K562 (cell line): ENCODE data around the gene ENPP7. TPM values are rescaled to one million over a fixed set of nuclear protein-coding genes. Genes with fewer than 3 reads are reported as not detected.

ENCODE experiments used
- ATAC-seq: fragments of 200-7000 bp; cut with Tn5 transposase; 3 replicates; pipeline ENCODE4 v1.9.1; 2020; ENCODE audit warnings: moderate library complexity
- BruUV-seq: library from RNA; stranded (reverse); fragments of 400-500 nt; replicated peaks from 2 replicates; lab custom pipeline; 2021; lab: Mats Ljungman, UMichigan
- CTCF ChIA-PET: fragments of 300-600 bp; formaldehyde crosslinking; extraction: SDS; loops from one replicate; lab custom pipeline; 2021; ENCODE audit warnings: low intra/inter-chr PET ratio; lab: Yijun Ruan, JAX
- POLR2A ChIA-PET: fragments of 300-600, 350-650 bp; sonication (Branson Sonifier 250); formaldehyde crosslinking; extraction: SDS; loops from one replicate; lab custom pipeline; 2021; ENCODE audit warnings: antibody characterized with exemption, inconsistent platforms; lab: Yijun Ruan, JAX
- DNase-seq, 4 experiments: peaks; one replicate each; pipeline versions ENCODE4 v3.0.0 to v3.0.0-alpha.2; 2011 to 2018; ENCODE audit warnings: low spot score in 3 of 4, mixed read lengths in 3 of 4; ENCODE audit errors: extremely low read depth in 1 of 4
- FAIRE-seq: peaks from 2 replicates; lab custom pipeline; 2011; peaks lifted over from hg19 to GRCh38; lab: Jason Lieb, UNC
- H2AFZ ChIP-seq: 2 replicates; pipeline ENCODE4 v1.6.0; 2011; ENCODE audit warnings: low read depth, low read length, control low read depth, inconsistent platforms
- H3K27ac ChIP-seq: fragments of 200-600 bp; 3 replicates; pipeline ENCODE4 v1.8.0; 2011; ENCODE audit warnings: low read depth, mild to moderate bottlenecking, control low read depth, inconsistent platforms, low read length, moderate library complexity, mixed read lengths; ENCODE audit errors: extremely low read depth
- H3K27me3 ChIP-seq, 2 experiments: fragments of 300-600 bp in 1 of 2; 2 replicates in 1 of 2; 3 replicates in 1 of 2; pipeline versions ENCODE4 v1.6.0 to v1.8.0; 2011; ENCODE audit warnings: inconsistent platforms in 2 of 2, low read length in 2 of 2, mild to moderate bottlenecking in 1 of 2, mixed read lengths in 1 of 2, moderate library complexity in 1 of 2; ENCODE audit not compliant: control insufficient read depth in 2 of 2, insufficient read depth in 2 of 2
- H3K36me3 ChIP-seq: fragments of 300-600 bp; 3 replicates; pipeline ENCODE4 v1.8.0; 2011; ENCODE audit warnings: mild to moderate bottlenecking, low read length, inconsistent platforms; ENCODE audit not compliant: control insufficient read depth, insufficient read depth
- H3K4me1 ChIP-seq, 2 experiments: fragments of 200-600 bp in 1 of 2; replicated peaks in 1 of 2; 2 replicates in 1 of 2; 3 replicates in 1 of 2; pipeline versions ENCODE4 v1.5.1 to v1.8.0; 2011; ENCODE audit warnings: inconsistent platforms in 2 of 2, low read length in 2 of 2, mild to moderate bottlenecking in 1 of 2, mixed read lengths in 1 of 2, moderate library complexity in 1 of 2; ENCODE audit not compliant: control insufficient read depth in 2 of 2, insufficient read depth in 2 of 2
- H3K4me2 ChIP-seq: 2 replicates; pipeline ENCODE4 v1.6.1; 2011; ENCODE audit warnings: low read length, control low read depth, inconsistent platforms, mixed read lengths; ENCODE audit not compliant: insufficient read depth
- H3K4me3 ChIP-seq: fragments of 200-600 bp; sonication (generic), shearing (Covaris generic); 2 replicates; pipeline ENCODE4 v1.5.1; 2016; ENCODE audit warnings: control low read depth, inconsistent platforms
- H3K79me2 ChIP-seq: fragments of 200-600 bp; 3 replicates; pipeline ENCODE4 v1.8.0; 2011; ENCODE audit warnings: low read length, inconsistent platforms; ENCODE audit not compliant: control insufficient read depth, insufficient read depth
- H3K9ac ChIP-seq, 2 experiments: 2 replicates each; pipeline versions ENCODE4 v1.6.0 to v1.6.1; 2011; ENCODE audit warnings: low read depth in 2 of 2, low read length in 2 of 2, control low read depth in 1 of 2, inconsistent platforms in 1 of 2, mild to moderate bottlenecking in 1 of 2, mixed read lengths in 1 of 2; ENCODE audit not compliant: insufficient read depth in 1 of 2
- H3K9me1 ChIP-seq: one replicate; pipeline ENCODE4 v1.6.0; 2011; ENCODE audit warnings: inconsistent platforms, mild to moderate bottlenecking, low read length, moderate library complexity; ENCODE audit not compliant: control insufficient read depth, insufficient read depth
- H3K9me3 ChIP-seq: replicated peaks from 2 replicates; pipeline ENCODE4 v1.5.1; 2011; ENCODE audit warnings: low read depth, low read length, inconsistent platforms; ENCODE audit not compliant: control insufficient read depth, insufficient read depth
- H4K20me1 ChIP-seq: replicated peaks from 2 replicates; pipeline ENCODE4 v1.6.1; 2011; ENCODE audit warnings: low read length, inconsistent platforms, mixed read lengths; ENCODE audit not compliant: control insufficient read depth, insufficient read depth
- CREB3L1 ChIP-seq: fragments of 450-650 bp; IDR thresholded peaks from 2 replicates; pipeline ENCODE4 v1.6.1; 2014; ENCODE audit warnings: low read depth, mild to moderate bottlenecking, moderate library complexity, borderline replicate concordance
- FOXK1 ChIP-seq: sonication (generic); formaldehyde crosslinking; IDR thresholded peaks from 2 replicates; pipeline ENCODE4 v1.8.0; 2022; ENCODE audit warnings: missing genetic modification reagents, mild to moderate bottlenecking, borderline replicate concordance
- HLTF ChIP-seq: fragments of 450-650 bp; IDR thresholded peaks from 2 replicates; pipeline ENCODE4 v1.6.1; 2016
- HMG20A ChIP-seq: fragments of 450-650 bp; formaldehyde crosslinking; conservative IDR thresholded peaks from 2 replicates; pipeline ENCODE4 v1.4.0; 2020; ENCODE audit warnings: mild to moderate bottlenecking, mixed read lengths
- MBD1 ChIP-seq: fragments of 250-450 bp; sonication (Bioruptor Pico); IDR thresholded peaks from 2 replicates; pipeline ENCODE4 v1.8.0; 2022; ENCODE audit warnings: inconsistent platforms
- MCM2 ChIP-seq: fragments of 450-650 bp; IDR thresholded peaks from 2 replicates; pipeline ENCODE4 v1.6.1; 2017; ENCODE audit warnings: low read depth, mild to moderate bottlenecking
- NFRKB ChIP-seq: fragments of 450-650 bp; IDR thresholded peaks from 2 replicates; pipeline ENCODE4 v1.6.1; 2016; ENCODE audit warnings: low read depth
- NR2C1 ChIP-seq, 2 experiments: fragments of 450-650 bp; IDR thresholded peaks; 2 replicates each; pipeline ENCODE4 v1.6.1; 2017; ENCODE audit warnings: mild to moderate bottlenecking in 2 of 2, antibody characterized with exemption in 1 of 2, inconsistent platforms in 1 of 2, missing compliant biosample characterization in 1 of 2, missing genetic modification characterization in 1 of 2
- STAG1 ChIP-seq: sonication (generic); formaldehyde crosslinking; IDR thresholded peaks from 2 replicates; pipeline ENCODE4 v1.5.0; 2020; ENCODE audit warnings: missing genetic modification reagents, borderline replicate concordance
- TCF7L2 ChIP-seq: fragments of 150-350 bp; IDR thresholded peaks from 2 replicates; pipeline ENCODE4 v1.6.1; 2016; ENCODE audit warnings: low read depth, mild to moderate bottlenecking, low read length, moderate library complexity
- VEZF1 ChIP-seq: fragments of 200-800 bp; sonication (Bioruptor generic); IDR thresholded peaks from 2 replicates; pipeline ENCODE4 v1.6.1; 2017; ENCODE audit warnings: missing genetic modification characterization, missing compliant biosample characterization
- ZNF263 ChIP-seq: sonication (generic); formaldehyde crosslinking; IDR thresholded peaks from 2 replicates; pipeline ENCODE4 v1.8.0; 2022; ENCODE audit warnings: mild to moderate bottlenecking, missing genetic modification reagents, borderline replicate concordance
- WGBS: fragments of 100-300 bp; shearing (Covaris generic); methylation state at CpG from one replicate; pipeline ENCODE4 v1.1.6; 2016; ENCODE audit warnings: low coverage, mixed read lengths; ENCODE audit not compliant: insufficient coverage; ENCODE audit errors: missing lambda C conversion rate; 5-methylcytosine and 5-hydroxymethylcytosine counted together
- in situ Hi-C: fragments of 300-500 bp; cut with MboI; formaldehyde crosslinking; loops from 4 replicates; pipeline ENCODE4 v1.15.0; 2018; ENCODE audit warnings: inconsistent platforms, mixed read lengths
- intact Hi-C: fragments of 100-400 bp; cut with micrococcal nuclease; formaldehyde crosslinking; loops from 2 replicates; pipeline ENCODE4 v1.14.2; 2022
- polyA plus RNA-seq, 8 experiments: library from polyadenylated mRNA; depleted of rRNA in 4 of 8; stranded (reverse) in 5 of 8; unstranded in 3 of 8; fragments of >200 nt; fragmentation: Nextera tagmentation in 2 of 8; fragmentation: Illumina TruSeq in 1 of 8; extraction: Ambion mirVana in 2 of 8; extraction: Trizol in 1 of 8; gene quantifications; 2 replicates each; pipeline versions ENCODE4 v1.2.1 to v1.2.3, GENCODE V29; 2011 to 2014; ENCODE audit warnings: inconsistent platforms in 1 of 8, missing spikeins in 1 of 8
- total RNA-seq, 7 experiments: library from RNA; depleted of rRNA in 6 of 7; stranded (reverse); fragments of >200 nt in 6 of 7; fragmentation: Illumina TruSeq in 2 of 7; extraction: Trizol in 2 of 7; gene quantifications; 2 replicates each; pipeline versions ENCODE4 v1.2.1 to v1.2.3, GENCODE V29; 2011 to 2021; ENCODE audit warnings: low replicate concordance in 1 of 7
- TF ChIP-seq, protein P1 (sequence below): sonication (generic); formaldehyde crosslinking; IDR thresholded peaks from 2 replicates; pipeline ENCODE4 v1.8.1; 2023; ENCODE audit warnings: mild to moderate bottlenecking, missing genetic modification reagents

Gene ENPP7
- total and polyA plus RNA-seq, 9 of the 15 experiments (the other 6 are each of a cell fraction or from before 2014, with no cell fraction given) = not detected

DNA sequence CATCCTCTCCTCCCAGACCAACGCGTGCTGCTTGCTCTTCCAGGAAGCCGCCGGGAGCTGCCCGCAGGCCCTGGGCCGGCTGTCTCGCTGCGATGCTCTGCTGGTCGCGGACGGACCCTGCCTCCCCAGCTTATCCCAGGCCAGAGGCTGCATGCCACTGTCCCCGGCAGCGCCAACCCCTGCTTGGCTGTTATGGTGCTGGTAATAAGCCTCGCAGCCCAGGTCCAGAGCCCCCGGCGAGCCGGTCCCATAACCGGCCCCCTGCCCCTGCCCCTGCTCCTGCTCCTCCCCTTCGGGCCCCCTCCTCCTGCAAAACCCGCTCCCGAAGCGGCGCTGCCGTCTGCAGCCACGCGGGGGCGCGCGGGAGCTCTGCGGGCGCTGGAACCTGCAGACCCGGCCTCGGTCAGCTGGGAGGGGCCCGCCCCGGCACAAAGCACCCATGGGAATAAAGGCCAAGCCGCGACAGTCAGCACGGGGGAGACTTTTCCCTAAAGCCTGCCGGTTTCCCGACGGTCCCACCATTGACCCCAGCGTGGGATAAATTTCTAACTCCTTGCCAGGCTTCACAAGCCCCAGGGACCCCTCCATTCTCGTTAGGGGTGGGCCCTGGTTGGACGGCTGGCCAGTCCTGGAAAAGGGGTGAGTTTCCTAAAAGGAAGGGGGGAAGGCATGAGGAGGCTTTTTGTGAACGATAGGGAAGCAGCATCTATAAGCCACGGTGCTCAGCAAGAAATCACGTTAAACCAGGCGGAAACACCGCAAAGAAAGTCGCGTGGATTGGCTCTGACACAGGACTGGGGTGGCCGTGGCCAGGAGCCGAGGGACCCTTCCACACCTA, 11.2 kb downstream of the ENPP7 start:
- BruUV-seq = no TSS peak
- no peak overlapping the region for H3K4me3 ChIP-seq
- H3K9me3 ChIP-seq = no peaks in the 10 kb centered on the region
- no peaks in the 10 kb centered on the region for H3K36me3 ChIP-seq
- FAIRE-seq (peak; percentile 35), DNase-seq (peak; percentile 84 to 93 (median 92)), ATAC-seq (peak; percentile 89)
- ChIA-PET POLR2A (interaction anchor here (0.6 to 1.0 kb wide), 4 partner anchors 35 to 98 kb away, joined by 3 to 4 read pairs (median 3); partner anchors contain the start of gene CBX4), CTCF (interaction anchor here (0.7 to 2.9 kb wide), 7 partner anchors 35 to 587 kb away, joined by 3 to 14 read pairs (median 3); partner anchors contain the start of gene CBX2)
- intact Hi-C loops = loop anchor here (2.0 to 10.0 kb wide), 3 partner anchors 35 to 173 kb away; partner anchors contain the start of genes CBX2 and CBX4
- H4K20me1 ChIP-seq = 0 out of 2 replicates have a peak, but pooled peaks cover 3% of the 10 kb centered on the region
- H2AFZ ChIP-seq = no peak overlapping the region
- WGBS = 11% methylated on average over 41 of the region's 53 CpGs
- no peak overlapping the region for H3K27ac ChIP-seq
- peak overlapping the region; percentile 50 for H3K4me2 ChIP-seq
- H3K9me1 ChIP-seq = no peaks in the 10 kb centered on the region
- in situ Hi-C loops = loop anchor here (10.0 kb wide), 1 partner anchor 173 kb away; no protein-coding TSS in a partner anchor
- peaks cover 4 to 33% of the 10 kb centered on the region in 2 experiments; a peak in 4 of 5 replicates for H3K4me1 ChIP-seq
- peak overlapping the region in 1 of 2 experiments; percentile 73; a peak in 2 of 4 replicates for H3K9ac ChIP-seq
- no peaks in the 10 kb centered on the region for H3K79me2 ChIP-seq
- H3K27me3 ChIP-seq = peaks cover 29 to 37% of the 10 kb centered on the region in 2 experiments
- no peak for TF ChIP-seq MBD1
- no peak for TF ChIP-seq HMG20A (CRISPR knock-in tag)
- 0 out of 2 replicates have a peak, but pooled peaks have one; percentile 35 for TF ChIP-seq CREB3L1
- no peak for TF ChIP-seq MCM2
- TF ChIP-seq, protein P1, sequence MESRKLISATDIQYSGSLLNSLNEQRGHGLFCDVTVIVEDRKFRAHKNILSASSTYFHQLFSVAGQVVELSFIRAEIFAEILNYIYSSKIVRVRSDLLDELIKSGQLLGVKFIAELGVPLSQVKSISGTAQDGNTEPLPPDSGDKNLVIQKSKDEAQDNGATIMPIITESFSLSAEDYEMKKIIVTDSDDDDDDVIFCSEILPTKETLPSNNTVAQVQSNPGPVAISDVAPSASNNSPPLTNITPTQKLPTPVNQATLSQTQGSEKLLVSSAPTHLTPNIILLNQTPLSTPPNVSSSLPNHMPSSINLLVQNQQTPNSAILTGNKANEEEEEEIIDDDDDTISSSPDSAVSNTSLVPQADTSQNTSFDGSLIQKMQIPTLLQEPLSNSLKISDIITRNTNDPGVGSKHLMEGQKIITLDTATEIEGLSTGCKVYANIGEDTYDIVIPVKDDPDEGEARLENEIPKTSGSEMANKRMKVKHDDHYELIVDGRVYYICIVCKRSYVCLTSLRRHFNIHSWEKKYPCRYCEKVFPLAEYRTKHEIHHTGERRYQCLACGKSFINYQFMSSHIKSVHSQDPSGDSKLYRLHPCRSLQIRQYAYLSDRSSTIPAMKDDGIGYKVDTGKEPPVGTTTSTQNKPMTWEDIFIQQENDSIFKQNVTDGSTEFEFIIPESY = peak; percentile 69
- TF ChIP-seq FOXK1 (CRISPR knock-in tag) = no peak
- TF ChIP-seq STAG1 (CRISPR knock-in tag) = peak; percentile 67; the same call in 1 of the 2 replicates
- peak; percentile 78 for TF ChIP-seq VEZF1 (CRISPR knock-in tag)
- no peak for TF ChIP-seq NR2C1 (IDR thresholded peaks at IDR 0.05)
- no peak for TF ChIP-seq NR2C1 (tag; IDR thresholded peaks at IDR 0.05)
- peak; percentile 87 for TF ChIP-seq ZNF263 (CRISPR knock-in tag)
- TF ChIP-seq HLTF = no peak
- no peak for TF ChIP-seq TCF7L2
- no peak for TF ChIP-seq NFRKB
